Heart left ventricle (tissue), 16 donors: ENCODE results near the gene NUAK1. TPM values are rescaled to one million over a fixed set of nuclear protein-coding genes. Genes with fewer than 3 reads are reported as not detected.

Experiments used
- ATAC-seq, 4 donors: fragments of 200-7000 bp; cut with Tn5 transposase; one replicate each; pipeline ENCODE4 v1.9.1; 2020 to 2022; ENCODE audit warnings: moderate library complexity in 4 of 4, mild to moderate bottlenecking in 3 of 4, moderate number of reproducible peaks in 1 of 4
- DNase-seq, 5 donors: peaks; one replicate each; pipeline ENCODE4 v3.0.0-alpha.2; 2020
- H3K27ac ChIP-seq, 12 donors: fragments of 200-600 bp; sonication (generic) in 4 of 12; one replicate each; pipeline versions ENCODE4 v1.5.0 to v1.8.0; 2016 to 2022; ENCODE audit warnings: mild to moderate bottlenecking in 2 of 12
- H3K27me3 ChIP-seq, 9 donors: fragments of 200-600 bp; sonication (generic) in 2 of 9; one replicate each; pipeline versions ENCODE4 v1.5.1 to v1.8.0; 2016 to 2022; ENCODE audit warnings: mild to moderate bottlenecking in 3 of 9
- H3K36me3 ChIP-seq, 9 donors: fragments of 200-600 bp; sonication (generic) in 2 of 9; one replicate each; pipeline versions ENCODE4 v1.5.0 to v1.8.0; 2018 to 2022; ENCODE audit warnings: mild to moderate bottlenecking in 2 of 9
- H3K4me1 ChIP-seq, 12 donors: fragments of 200-600 bp; sonication (generic) in 4 of 12; one replicate each; pipeline versions ENCODE4 v1.5.0 to v1.8.0; 2016 to 2022; ENCODE audit warnings: mild to moderate bottlenecking in 3 of 12
- H3K4me3 ChIP-seq, 12 donors: fragments of 200-600 bp; sonication (generic) in 4 of 12; one replicate each; pipeline versions ENCODE4 v1.5.0 to v1.8.0; 2017 to 2022; ENCODE audit warnings: mild to moderate bottlenecking in 9 of 12, moderate library complexity in 4 of 12
- H3K9me3 ChIP-seq, 12 donors: fragments of 200-600 bp; sonication (generic) in 4 of 12; one replicate each; pipeline versions ENCODE4 v1.5.0 to v1.8.0; 2016 to 2022; ENCODE audit warnings: mild to moderate bottlenecking in 1 of 12
- POLR2A ChIP-seq, 2 donors: fragments of 450-650 bp; IDR thresholded peaks; one replicate each; pipeline ENCODE4 v1.6.1; 2017; ENCODE audit warnings: antibody characterized with exemption in 2 of 2, mild to moderate bottlenecking in 2 of 2, moderate library complexity in 2 of 2
- WGBS, 4 donors: extraction: QIAGEN DNeasy Blood & Tissue Kit in 2 of 4; methylation state at CpG; one replicate each; pipeline versions ENCODE4 v1.1.5 to v1.1.7; 2013 to 2018; 5-methylcytosine and 5-hydroxymethylcytosine counted together
- intact Hi-C, 10 donors: fragments of 100-400 bp; cut with DNase I; formaldehyde crosslinking; loops; one replicate each; pipeline versions ENCODE4 v1.11.1 to v1.14.2; 2022
- polyA plus RNA-seq, 2 donors: library from polyadenylated mRNA; stranded (reverse); fragments of 200-250 nt; gene quantifications; one replicate each; pipeline ENCODE4 v1.2.3, GENCODE V29; 2013
- total RNA-seq, 9 donors: library from RNA; depleted of rRNA in 2 of 9; stranded (reverse); fragments of >200 nt in 2 of 9; fragmentation: NEBNext Ultra II Directional in 3 of 9; extraction: Animal tissue kit (Norgen Biotek cat#: 25700) in 3 of 9; gene quantifications; one replicate each; pipeline versions ENCODE4 v1.1.0 to v1.2.4, GENCODE V29; 2016 to 2023
- TF ChIP-seq, protein P1 (sequence below), 12 donors: fragments of 200-600 bp; sonication (generic) in 4 of 12; IDR thresholded peaks; one replicate each; pipeline versions ENCODE4 v1.5.0 to v1.8.0; 2018 to 2022; ENCODE audit warnings: antibody characterized with exemption in 12 of 12, mild to moderate bottlenecking in 5 of 12
- donor health status: ischemic (EF 13 %, LVEDD 7.1; RV severe dilation, severe dysfunction).
- donor health status: healthy with polysubstance abuse.
- donor health status: DM: no; HTN: yes; CAD: no.
- donor health status: DM: no; HTN: no; CAD: no.
- donor health status: ischemic (EF 25% LVEDD 6.9; RV normal size, moderate dysfunction).
- donor health status: ischemic (EF 25% LVEDD 5.7; RV mildly dilated, moderate dysfunction).
- donor health status: healthy.
- donor health status: DM: yes; HTN: yes; CAD: no.
- donor health status: ischemic (EF 35%, LVEDD 5.7; RV mildly dilated, moderate dysfunction).
- donor health status: nonischemic (EF 11% LVEDD 7.7; RV severe dilation, severe dysfunction).
- donor health status: DM: yes; HTN: yes; CAD: no.
- donor health status: PGD.
- donor health status: ischemic (EF 29% LVEDD 5.4; RV normal size, mild dysfunction).
- donor health status: nonischemic (EF 23%, LVEDD 6.1; RV moderate dilation, normal function).

Gene NUAK1
- total and polyA plus RNA-seq, 11 donors, result 10.5 to 50.7 (median 39.4) TPM

DNA sequence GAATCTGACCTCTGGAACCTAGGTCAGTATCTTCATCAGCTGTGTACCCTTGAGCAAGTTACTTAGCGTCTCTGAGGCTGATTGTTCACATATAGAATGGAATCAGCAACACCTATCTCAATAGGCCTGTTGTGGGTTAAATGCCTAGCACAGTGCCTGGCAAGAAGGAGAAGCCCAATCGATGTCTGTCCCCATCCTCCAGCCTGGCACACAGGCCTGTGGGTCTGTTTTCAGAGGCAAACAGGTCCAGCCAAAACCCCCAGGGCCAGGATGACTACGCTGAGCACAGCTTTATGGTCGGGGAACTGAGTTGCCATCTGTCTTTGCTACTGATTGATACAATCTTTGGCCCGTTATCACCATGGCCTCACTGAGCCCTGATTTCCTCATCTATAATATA, 89.2 kb downstream of the NUAK1 start:
- DNase-seq, result no peak
- no peak overlapping the region for H3K4me3 ChIP-seq
- H3K4me1 ChIP-seq, result peaks cover 0 to 18% (median 3%) of the 10 kb centered on the region in 12 donors
- intact Hi-C loops, result no loop called here
- peaks cover 0 to 2% (median 0%) of the 10 kb centered on the region in 12 donors for H3K9me3 ChIP-seq
- no peak for TF ChIP-seq POLR2A (IDR thresholded peaks at IDR 0.05)
- TF ChIP-seq, protein P1, sequence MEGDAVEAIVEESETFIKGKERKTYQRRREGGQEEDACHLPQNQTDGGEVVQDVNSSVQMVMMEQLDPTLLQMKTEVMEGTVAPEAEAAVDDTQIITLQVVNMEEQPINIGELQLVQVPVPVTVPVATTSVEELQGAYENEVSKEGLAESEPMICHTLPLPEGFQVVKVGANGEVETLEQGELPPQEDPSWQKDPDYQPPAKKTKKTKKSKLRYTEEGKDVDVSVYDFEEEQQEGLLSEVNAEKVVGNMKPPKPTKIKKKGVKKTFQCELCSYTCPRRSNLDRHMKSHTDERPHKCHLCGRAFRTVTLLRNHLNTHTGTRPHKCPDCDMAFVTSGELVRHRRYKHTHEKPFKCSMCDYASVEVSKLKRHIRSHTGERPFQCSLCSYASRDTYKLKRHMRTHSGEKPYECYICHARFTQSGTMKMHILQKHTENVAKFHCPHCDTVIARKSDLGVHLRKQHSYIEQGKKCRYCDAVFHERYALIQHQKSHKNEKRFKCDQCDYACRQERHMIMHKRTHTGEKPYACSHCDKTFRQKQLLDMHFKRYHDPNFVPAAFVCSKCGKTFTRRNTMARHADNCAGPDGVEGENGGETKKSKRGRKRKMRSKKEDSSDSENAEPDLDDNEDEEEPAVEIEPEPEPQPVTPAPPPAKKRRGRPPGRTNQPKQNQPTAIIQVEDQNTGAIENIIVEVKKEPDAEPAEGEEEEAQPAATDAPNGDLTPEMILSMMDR (IDR thresholded peaks at IDR 0.05), result no peak
- WGBS, 4 donors, result 85 to 95% (median 92%) methylated on average over 5 of the region's 5 CpGs
- no peak overlapping the region for H3K27ac ChIP-seq
- no peaks in the 10 kb centered on the region for H3K27me3 ChIP-seq
- no peaks in the 10 kb centered on the region for H3K36me3 ChIP-seq
- no peak for ATAC-seq

GRCh38 chr12:106049105-106049504, 89.6 kb downstream of the NUAK1 start:
- 80 to 93% (median 89%) methylated on average over 9 of the region's 9 CpGs for WGBS, 4 donors
- Histone ChIP-seq H3K27me3 (no peaks in the 10 kb centered on the region), H3K4me3 (no peak overlapping the region), H3K4me1 (peaks cover 0 to 20% (median 3%) of the 10 kb centered on the region in 12 donors), H3K36me3 (no peaks in the 10 kb centered on the region), H3K9me3 (no peaks in the 10 kb centered on the region), H3K27ac (no peak overlapping the region)
- ATAC-seq (no peak), DNase-seq (no peak)
- TF ChIP-seq, protein P1 (IDR thresholded peaks at IDR 0.05), result no peak
- no peak for TF ChIP-seq POLR2A (IDR thresholded peaks at IDR 0.05)
- intact Hi-C loops, result no loop called here

GRCh38 chr12:106048676-106049075, 90.1 kb downstream of the NUAK1 start:
- no peak for DNase-seq
- no peak overlapping the region for H3K4me3 ChIP-seq
- no peak overlapping the region for H3K27ac ChIP-seq
- 76 to 88% (median 80%) methylated on average over 6 of the region's 6 CpGs for WGBS, 4 donors
- H3K27me3 ChIP-seq, result no peaks in the 10 kb centered on the region
- H3K36me3 ChIP-seq, result no peaks in the 10 kb centered on the region
- peaks cover 0 to 20% (median 3%) of the 10 kb centered on the region in 12 donors for H3K4me1 ChIP-seq
- ATAC-seq, result no peak
- H3K9me3 ChIP-seq, result no peaks in the 10 kb centered on the region
- TF ChIP-seq, protein P1 (IDR thresholded peaks at IDR 0.05), result no peak
- TF ChIP-seq POLR2A (IDR thresholded peaks at IDR 0.05), result no peak
- intact Hi-C loops, result no loop called here

DNA sequence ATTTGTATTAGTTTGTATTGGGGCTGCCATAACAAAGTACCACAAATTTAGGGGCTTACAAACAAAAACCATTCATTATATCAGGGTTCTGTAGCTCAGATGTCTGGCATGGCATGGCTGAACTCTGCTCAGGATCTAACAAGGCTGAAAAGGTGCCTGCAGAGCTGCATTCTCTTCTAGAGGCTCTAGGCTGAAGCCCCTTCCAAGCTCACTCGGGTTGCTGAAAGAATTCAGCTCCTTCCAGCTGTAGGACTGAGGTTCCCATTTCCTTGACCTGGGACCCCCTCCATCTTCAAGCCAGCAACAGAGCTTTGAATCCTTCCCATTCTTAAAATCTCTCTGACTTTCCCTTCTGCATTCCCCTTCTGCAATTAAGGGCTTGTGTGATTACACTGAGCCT, 90.7 kb downstream of the NUAK1 start:
- Histone ChIP-seq H3K4me1 (peaks cover 0 to 20% (median 3%) of the 10 kb centered on the region in 12 donors), H3K36me3 (no peaks in the 10 kb centered on the region), H3K27me3 (no peaks in the 10 kb centered on the region), H3K27ac (no peak overlapping the region), H3K9me3 (no peaks in the 10 kb centered on the region), H3K4me3 (no peak overlapping the region)
- intact Hi-C loops, result no loop called here
- WGBS, 4 donors, result 95 to 100% (median 100%) methylated on average over 1 of the region's 1 CpG
- no peak for ATAC-seq
- TF ChIP-seq, protein P1 (IDR thresholded peaks at IDR 0.05), result no peak
- TF ChIP-seq POLR2A (IDR thresholded peaks at IDR 0.05), result no peak
- DNase-seq, result no peak
